ENCODE results near the gene LHX3.

Gene LHX3

GRCh38 chr9:136222166-136222905, 17.4 kb upstream of the LHX3 start:
- in situ Hi-C loops (cut with HindIII; ENCODE audit: low sequenced_read_pairs), result no loop called here
- no peak for TF ChIP-seq CTCF (IDR thresholded peaks at IDR 0.05; ENCODE audit: low read depth, low read length, missing control alignments)

GRCh38 chr9:136220017-136220729, 15.2 kb upstream of the LHX3 start:
- TF ChIP-seq CTCF (IDR thresholded peaks at IDR 0.05; ENCODE audit: low read depth, low read length, missing control alignments), result no peak
- in situ Hi-C loops (cut with HindIII; ENCODE audit: low sequenced_read_pairs), result no loop called here
- DNase-seq (ENCODE audit: low read depth), result no peak
- no peak overlapping the region for H3K4me3 ChIP-seq (ENCODE audit: low read depth, low read length)

More at GRCh38 chr9:136222166-136222905, 17.4 kb upstream of the LHX3 start:
- H3K4me3 ChIP-seq (ENCODE audit: low read depth, low read length), result no peak overlapping the region
- no peak for DNase-seq (ENCODE audit: low read depth)

- peak; percentile 54 for DNase-seq (ENCODE audit: low read depth)
- no peak for TF ChIP-seq CTCF (IDR thresholded peaks at IDR 0.05; ENCODE audit: low read depth, low read length, missing control alignments)
- H3K4me3 ChIP-seq (ENCODE audit: low read depth, low read length), result no peak overlapping the region
- in situ Hi-C loops (cut with HindIII; ENCODE audit: low sequenced_read_pairs), result no loop called here
Observed at GRCh38 chr9:136219276-136219675, 14.3 kb upstream of the LHX3 start.

GRCh38 chr9:136218673-136219072, 13.7 kb upstream of the LHX3 start:
- no peak overlapping the region for H3K4me3 ChIP-seq (ENCODE audit: low read depth, low read length)
- DNase-seq (ENCODE audit: low read depth), result no peak
- TF ChIP-seq CTCF (IDR thresholded peaks at IDR 0.05; ENCODE audit: low read depth, low read length, missing control alignments), result no peak
- in situ Hi-C loops (cut with HindIII; ENCODE audit: low sequenced_read_pairs), result no loop called here

- no peak for DNase-seq (ENCODE audit: low read depth)
- no peak overlapping the region for H3K4me3 ChIP-seq (ENCODE audit: low read depth, low read length)
- TF ChIP-seq CTCF (IDR thresholded peaks at IDR 0.05; ENCODE audit: low read depth, low read length, missing control alignments), result no peak
- in situ Hi-C loops (cut with HindIII; ENCODE audit: low sequenced_read_pairs), result no loop called here
Observed at GRCh38 chr9:136218271-136218670, 13.3 kb upstream of the LHX3 start.

GRCh38 chr9:136216541-136217244, 11.8 kb upstream of the LHX3 start:
- H3K4me3 ChIP-seq (ENCODE audit: low read depth, low read length), result no peak overlapping the region
- in situ Hi-C loops (cut with HindIII; ENCODE audit: low sequenced_read_pairs), result no loop called here
- DNase-seq (ENCODE audit: low read depth), result no peak
- TF ChIP-seq CTCF (IDR thresholded peaks at IDR 0.05; ENCODE audit: low read depth, low read length, missing control alignments), result no peak

All from astrocyte of the cerebellum (primary cell).